Endodermal cell (in vitro differentiated cells): ENCODE measurements around the gene HSF2BP. TPM values are rescaled to one million over a fixed set of nuclear protein-coding genes. Genes with fewer than 3 reads are reported as not detected.
"Not testable (repeated sequence)": the region's sequence is repeated elsewhere in the genome, so short reads cannot be mapped to it uniquely, and the experiment has no call there.

Source experiments
- DNase-seq: peaks from one replicate; pipeline ENCODE4 v3.0.0-alpha.2; 2017
- H3K27ac ChIP-seq: 2 replicates; pipeline ENCODE4 v1.5.1; 2013; ENCODE audit warnings: mild to moderate bottlenecking, low read depth, low read length, moderate library complexity
- H3K27me3 ChIP-seq: 2 replicates; pipeline ENCODE4 v1.6.1; 2013; ENCODE audit warnings: mild to moderate bottlenecking, low read length, moderate library complexity; ENCODE audit not compliant: insufficient read depth, control insufficient read depth, poor library complexity, severe bottlenecking
- H3K36me3 ChIP-seq: 2 replicates; pipeline ENCODE4 v1.7.0; 2013; ENCODE audit warnings: mild to moderate bottlenecking, low read length, moderate library complexity; ENCODE audit not compliant: control insufficient read depth, insufficient read depth
- H3K4me1 ChIP-seq: one replicate; pipeline ENCODE4 v1.7.0; 2013; ENCODE audit warnings: low read length; ENCODE audit not compliant: control insufficient read depth, insufficient read depth
- H3K4me3 ChIP-seq: 2 replicates; pipeline ENCODE4 v1.5.1; 2013; ENCODE audit warnings: mild to moderate bottlenecking, low read length, moderate library complexity
- H3K9ac ChIP-seq: 2 replicates; pipeline ENCODE4 v1.6.1; 2013; ENCODE audit warnings: mild to moderate bottlenecking, low read length, moderate library complexity; ENCODE audit not compliant: poor library complexity, severe bottlenecking; ENCODE audit errors: extremely low read depth
- H3K9me3 ChIP-seq: 2 replicates; pipeline ENCODE4 v1.6.1; 2013; ENCODE audit warnings: mild to moderate bottlenecking, low read length, moderate library complexity; ENCODE audit not compliant: control insufficient read depth
- H3K27ac Mint-ChIP-seq: 2 replicates; pipeline ENCODE4 v1.8.0; 2020; ENCODE audit warnings: mixed read lengths
- H3K27me3 Mint-ChIP-seq: 2 replicates; pipeline ENCODE4 v1.8.0; 2021; ENCODE audit warnings: mild to moderate bottlenecking, mixed read lengths; ENCODE audit not compliant: insufficient read depth
- H3K36me3 Mint-ChIP-seq: 2 replicates; pipeline ENCODE4 v1.8.0; 2020; ENCODE audit warnings: low read depth, mixed read lengths
- H3K4me1 Mint-ChIP-seq: 2 replicates; pipeline ENCODE4 v1.8.0; 2020; ENCODE audit warnings: mixed read lengths
- H3K4me3 Mint-ChIP-seq: 2 replicates; pipeline ENCODE4 v1.8.0; 2020; ENCODE audit warnings: mild to moderate bottlenecking, moderate library complexity, mixed read lengths
- H3K9me3 Mint-ChIP-seq: 2 replicates; pipeline ENCODE4 v1.8.0; 2020; ENCODE audit warnings: mild to moderate bottlenecking, mixed read lengths
- WGBS, 2 experiments: methylation state at CpG; one replicate each; pipeline versions ENCODE4 v1.1.5 to v1.1.7; 2013; ENCODE audit warnings: missing lambda C conversion rate in 2 of 2, mixed read lengths in 1 of 2; ENCODE audit not compliant: insufficient coverage in 1 of 2, insufficient read length in 1 of 2; 5-methylcytosine and 5-hydroxymethylcytosine counted together
- total RNA-seq, 2 donors: library from RNA; stranded (reverse); fragmentation: NEBNext Ultra II Directional in 1 of 2; extraction: Animal tissue kit (Norgen Biotek cat#: 25700) in 1 of 2; gene quantifications; 2 replicates in 1 of 2; 3 replicates in 1 of 2; pipeline ENCODE4 v1.2.1, GENCODE V29; 2021

HSF2BP gene
- total RNA-seq, 2 donors from 2014 or later, result 1.7 to 1.9 TPM

- not testable (repeated sequence) for H3K27me3 Mint-ChIP-seq, H3K27ac ChIP-seq, H3K36me3 ChIP-seq, DNase-seq, H3K9me3 Mint-ChIP-seq, H3K9me3 ChIP-seq, H3K4me3 Mint-ChIP-seq, H3K36me3 Mint-ChIP-seq, H3K4me3 ChIP-seq, H3K27me3 ChIP-seq, H3K9ac ChIP-seq, H3K4me1 ChIP-seq, H3K27ac Mint-ChIP-seq, H3K4me1 Mint-ChIP-seq
- no CpG with 5 or more reads among the region's 6 CpGs for WGBS, 2 experiments
Observed at GRCh38 chr21:43517701-43518100, 141.6 kb downstream of the HSF2BP start.

- not testable (repeated sequence) for H3K27me3 Mint-ChIP-seq, H3K36me3 ChIP-seq, H3K9me3 Mint-ChIP-seq, H3K4me3 ChIP-seq, H3K4me3 Mint-ChIP-seq, H3K27ac ChIP-seq, H3K27me3 ChIP-seq, H3K36me3 Mint-ChIP-seq, H3K9ac ChIP-seq, H3K27ac Mint-ChIP-seq, H3K9me3 ChIP-seq, H3K4me1 ChIP-seq, H3K4me1 Mint-ChIP-seq, DNase-seq
- WGBS, 2 experiments, result no CpG with 5 or more reads among the region's 10 CpGs
Observed at GRCh38 chr21:43516860-43517627, 142.2 kb downstream of the HSF2BP start.

GRCh38 chr21:43516295-43516847, 142.9 kb downstream of the HSF2BP start:
- WGBS, 2 experiments, result no CpG with 5 or more reads among the region's 4 CpGs
- H3K36me3 ChIP-seq, DNase-seq, H3K27ac ChIP-seq, H3K36me3 Mint-ChIP-seq, H3K9me3 ChIP-seq, H3K9ac ChIP-seq, H3K27me3 ChIP-seq, H3K4me3 Mint-ChIP-seq, H3K27me3 Mint-ChIP-seq, H3K4me1 ChIP-seq, H3K27ac Mint-ChIP-seq, H3K4me1 Mint-ChIP-seq, H3K4me3 ChIP-seq, H3K9me3 Mint-ChIP-seq: not testable (repeated sequence)

- not testable (repeated sequence) for H3K4me1 ChIP-seq, H3K9me3 ChIP-seq, H3K27ac Mint-ChIP-seq, H3K27me3 Mint-ChIP-seq, H3K9me3 Mint-ChIP-seq, H3K9ac ChIP-seq, H3K27me3 ChIP-seq, H3K27ac ChIP-seq, DNase-seq, H3K4me3 ChIP-seq, H3K4me1 Mint-ChIP-seq, H3K4me3 Mint-ChIP-seq, H3K36me3 ChIP-seq, H3K36me3 Mint-ChIP-seq
- no CpG with 5 or more reads among the region's 3 CpGs for WGBS, 2 experiments
Observed at GRCh38 chr21:43514834-43515233, 144.5 kb downstream of the HSF2BP start.

GRCh38 chr21:43513023-43513422, 146.3 kb downstream of the HSF2BP start:
- H3K9me3 Mint-ChIP-seq, H3K4me1 Mint-ChIP-seq, H3K27ac ChIP-seq, H3K4me1 ChIP-seq, H3K27ac Mint-ChIP-seq, H3K27me3 Mint-ChIP-seq, H3K9ac ChIP-seq, H3K9me3 ChIP-seq, H3K36me3 ChIP-seq, DNase-seq, H3K4me3 ChIP-seq, H3K36me3 Mint-ChIP-seq, H3K27me3 ChIP-seq, H3K4me3 Mint-ChIP-seq: not testable (repeated sequence)
- WGBS, 2 experiments, result no CpG with 5 or more reads among the region's 3 CpGs

GRCh38 chr21:43511209-43511608, 148.1 kb downstream of the HSF2BP start:
- H3K9me3 ChIP-seq, H3K27me3 ChIP-seq: not testable (repeated sequence)

GRCh38 chr21:43510669-43511068, 148.6 kb downstream of the HSF2BP start:
- H3K4me3 ChIP-seq, H3K36me3 ChIP-seq, H3K4me1 Mint-ChIP-seq, H3K36me3 Mint-ChIP-seq, H3K4me1 ChIP-seq, H3K9me3 ChIP-seq, H3K4me3 Mint-ChIP-seq, H3K9me3 Mint-ChIP-seq, DNase-seq, H3K27me3 ChIP-seq, H3K27ac ChIP-seq, H3K9ac ChIP-seq, H3K27me3 Mint-ChIP-seq, H3K27ac Mint-ChIP-seq: not testable (repeated sequence)
- no CpG with 5 or more reads among the region's 3 CpGs for WGBS, 2 experiments

More at GRCh38 chr21:43511209-43511608, 148.1 kb downstream of the HSF2BP start:
- H3K36me3 ChIP-seq, H3K27ac Mint-ChIP-seq, H3K9ac ChIP-seq, H3K36me3 Mint-ChIP-seq, H3K4me3 ChIP-seq, H3K27ac ChIP-seq, DNase-seq, H3K4me1 ChIP-seq, H3K27me3 Mint-ChIP-seq, H3K4me3 Mint-ChIP-seq, H3K9me3 Mint-ChIP-seq, H3K4me1 Mint-ChIP-seq: not testable (repeated sequence)
- no CpG with 5 or more reads among the region's 4 CpGs for WGBS, 2 experiments
